Muscle of leg (tissue), 11 donors: Measurements from ENCODE around the gene USP47. TPM values are rescaled to one million over a fixed set of nuclear protein-coding genes. Genes with fewer than 3 reads are reported as not detected.

ENCODE experiments used
- DNase-seq: peaks from one replicate; pipeline ENCODE4 v3.0.0; 2013
- H3K27ac ChIP-seq: one replicate; pipeline ENCODE4 v1.5.1; 2013; ENCODE audit warnings: mild to moderate bottlenecking, low read length, control low read depth
- H3K27me3 ChIP-seq: one replicate; pipeline ENCODE4 v1.6.1; 2013; ENCODE audit warnings: low read length; ENCODE audit not compliant: control insufficient read depth, insufficient read depth
- H3K36me3 ChIP-seq: one replicate; pipeline ENCODE4 v1.6.1; 2013; ENCODE audit warnings: low read length; ENCODE audit not compliant: control insufficient read depth, insufficient read depth
- H3K4me1 ChIP-seq: one replicate; pipeline ENCODE4 v1.6.1; 2013; ENCODE audit warnings: low read length; ENCODE audit not compliant: control insufficient read depth, insufficient read depth
- H3K4me3 ChIP-seq: one replicate; pipeline ENCODE4 v1.5.1; 2013; ENCODE audit warnings: low read length, control low read depth
- H3K9me3 ChIP-seq: replicated peaks from 2 replicates; pipeline ENCODE4 v1.6.1; 2013; ENCODE audit warnings: low read depth, low read length; ENCODE audit not compliant: control insufficient read depth
- WGBS: methylation state at CpG from one replicate; pipeline ENCODE4 v1.1.5; 2013; ENCODE audit warnings: missing lambda C conversion rate; ENCODE audit not compliant: insufficient coverage; 5-methylcytosine and 5-hydroxymethylcytosine counted together
- polyA plus RNA-seq, 8 donors: library from polyadenylated mRNA; unstranded; fragments of 120-200 nt; gene quantifications; one replicate each; pipeline versions ENCODE4 v1.2.1 to v1.2.3, GENCODE V29; 2013; ENCODE audit warnings: inconsistent platforms in 1 of 8, low replicate concordance in 1 of 8; ENCODE audit not compliant: insufficient read length in 8 of 8, insufficient read depth in 1 of 8
- total RNA-seq: library from RNA; stranded (reverse); fragments of 120-200 nt; gene quantifications from one replicate; pipeline ENCODE4 v1.2.4, GENCODE V29; 2013

The USP47 gene
- total and polyA plus RNA-seq, 9 donors, result 50.1 to 74.4 (median 67.7) TPM

- H3K27ac ChIP-seq, result no peak overlapping the region
These were observed 163.7 kb downstream of the USP47 start for GRCh38 chr11:12005476-12005875.

DNA sequence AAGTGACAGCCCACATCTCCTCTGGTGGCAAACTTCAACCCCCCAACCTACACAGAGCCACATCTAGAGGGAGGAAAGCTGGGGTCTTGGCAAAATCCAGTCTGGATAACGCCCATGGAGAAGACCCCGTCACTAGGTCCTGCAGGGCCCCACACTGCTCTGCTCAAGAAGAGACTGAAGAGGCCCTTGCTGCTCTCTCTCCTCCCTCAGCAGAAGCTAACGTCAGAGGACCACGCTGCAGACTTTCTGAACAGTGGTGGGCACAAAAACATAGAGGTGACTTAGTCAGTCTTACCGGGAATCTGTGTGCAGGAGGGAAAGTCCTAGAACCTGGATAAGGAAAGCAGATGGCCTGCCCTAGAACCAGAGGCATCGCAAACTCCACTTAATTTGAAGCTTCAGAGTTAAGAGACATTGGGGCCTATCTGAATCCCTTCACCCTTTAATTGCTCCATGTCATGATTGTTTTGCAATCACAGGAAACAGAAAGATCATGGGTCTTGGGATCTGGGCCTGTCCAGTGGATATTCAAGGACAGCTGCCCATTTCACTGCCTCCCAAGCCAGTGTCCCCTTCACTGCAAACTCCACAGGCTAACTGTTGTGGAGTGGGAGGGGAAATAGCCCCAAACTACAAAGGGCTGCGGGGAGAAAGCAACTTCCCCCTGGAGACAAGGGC, 164.9 kb downstream of the USP47 start:
- H3K27me3 ChIP-seq, result peaks cover 30% of the 10 kb centered on the region
- 94% methylated on average over 3 of the region's 7 CpGs for WGBS
- H3K27ac ChIP-seq, result no peak overlapping the region
- H3K9me3 ChIP-seq, result no peaks in the 10 kb centered on the region
- no peak for DNase-seq
- peaks cover 35% of the 10 kb centered on the region for H3K4me1 ChIP-seq
- H3K4me3 ChIP-seq, result no peak overlapping the region
- peaks cover 5% of the 10 kb centered on the region for H3K36me3 ChIP-seq

More at GRCh38 chr11:12005476-12005875, 163.7 kb downstream of the USP47 start:
- H3K4me1 ChIP-seq, result peaks cover 35% of the 10 kb centered on the region
- H3K9me3 ChIP-seq, result no peaks in the 10 kb centered on the region
- no peak overlapping the region for H3K4me3 ChIP-seq
- H3K36me3 ChIP-seq, result peaks cover 11% of the 10 kb centered on the region
- peaks cover 25% of the 10 kb centered on the region for H3K27me3 ChIP-seq
- no peak for DNase-seq
- WGBS, result no CpG with 5 or more reads among the region's 1 CpG

DNA sequence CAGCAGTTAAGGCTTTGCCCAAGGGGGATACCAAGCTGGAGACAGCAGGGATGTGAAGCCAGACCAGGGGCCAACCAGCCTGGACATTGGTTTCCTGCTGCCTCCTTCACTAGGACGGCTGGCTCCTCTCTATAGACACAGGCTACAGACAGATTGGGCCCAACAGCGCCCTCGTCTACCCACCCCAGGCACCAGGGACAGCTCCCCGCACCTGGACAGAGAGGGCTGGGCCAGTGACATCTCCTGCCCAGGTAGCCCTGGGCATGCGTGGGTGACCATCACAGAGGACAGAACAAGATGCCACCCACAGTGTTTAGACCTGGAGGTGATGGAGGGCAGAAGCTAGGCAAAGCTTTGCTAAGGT, 165.4 kb downstream of the USP47 start:
- peaks cover 5% of the 10 kb centered on the region for H3K36me3 ChIP-seq
- H3K9me3 ChIP-seq, result no peaks in the 10 kb centered on the region
- peaks cover 35% of the 10 kb centered on the region for H3K4me1 ChIP-seq
- H3K4me3 ChIP-seq, result no peak overlapping the region
- peaks cover 30% of the 10 kb centered on the region for H3K27me3 ChIP-seq
- H3K27ac ChIP-seq, result no peak overlapping the region
- no peak for DNase-seq
- 94% methylated on average over 5 of the region's 5 CpGs for WGBS

- Histone ChIP-seq H3K4me3 (peak within 1 kb of the TSS; percentile 72), H3K36me3 (peaks cover 5% of the 10 kb centered on the region), H3K27ac (peak within 1 kb of the TSS; percentile 35), H3K4me1 (peaks cover 32% of the 10 kb centered on the region), H3K9me3 (no peaks in the 10 kb centered on the region), H3K27me3 (peaks cover 30% of the 10 kb centered on the region)
- 6% methylated on average over 60 of the region's 71 CpGs for WGBS
- no peak for DNase-seq
These were observed 166.3 kb downstream of the USP47 start, which contains the start of gene DKK3 for GRCh38 chr11:12007769-12008737. Gene DKK3, minus strand, starts transcription at chr11:12008626. Its CDS starts 44 bp downstream, at chr11:12008582.

Other genes starting within 250 kb of the USP47 start
- gene GALNT18, start 220.0 kb upstream of the USP47 start, total RNA-seq, result 17.7 TPM
- gene GALNT18, start 220.0 kb upstream of the USP47 start, polyA plus RNA-seq, result 10 to 100 TPM in 6 of 8 donors, 1 to 10 TPM in 2; 7.7 to 17.6 (median 11.3) TPM
- gene DKK3, start 166.7 kb downstream of the USP47 start, total RNA-seq, result 61.1 TPM
- 100 to 1,000 TPM in 3 of 8 donors, 10 to 100 TPM in 5; 53.3 to 128 (median 84.1) TPM for gene DKK3, start 166.7 kb downstream of the USP47 start, polyA plus RNA-seq